T-cell (primary cell): ENCODE measurements around the gene CHST3. TPM values are rescaled to one million over a fixed set of nuclear protein-coding genes. Genes with fewer than 3 reads are reported as not detected.

Experiments used
- ATAC-seq, 4 experiments: fragments of 200-7000 bp in 3 of 4; fragments of 150-1000 bp in 1 of 4; cut with Tn5 transposase; replicated peaks in 1 of 4; 1 replicate in 3 of 4; 2 replicates in 1 of 4; pipeline ENCODE4 v1.10.0; 2021; ENCODE audit warnings: moderate library complexity in 3 of 4, mild to moderate bottlenecking in 2 of 4, moderate number of reproducible peaks in 1 of 4
- CTCF ChIA-PET, 2 donors: fragments of 300-600 bp; sonication (Branson Sonifier 250); formaldehyde crosslinking; loops; one replicate each; lab custom pipeline; 2022; ENCODE audit warnings: antibody characterized with exemption in 2 of 2; lab: Charles Lee
- POLR2A ChIA-PET, 2 donors: fragments of 300-600 bp; sonication (Branson Sonifier 250); formaldehyde crosslinking; loops; one replicate each; lab custom pipeline; 2022; ENCODE audit warnings: antibody characterized with exemption in 2 of 2; lab: Charles Lee
- DNase-seq, 35 experiments: peaks; one replicate each; pipeline versions ENCODE4 v3.0.0 to v3.0.0-alpha.2; 2013 to 2023
- H3K27ac ChIP-seq: one replicate; pipeline ENCODE4 v1.5.1; 2013; ENCODE audit warnings: low read length
- H3K27me3 ChIP-seq, 2 experiments: replicated peaks in 1 of 2; 1 replicate in 1 of 2; 2 replicates in 1 of 2; pipeline versions ENCODE4 v1.6.1 to v1.7.0; 2013; ENCODE audit warnings: low read length in 1 of 2, mixed read lengths in 1 of 2; ENCODE audit not compliant: control insufficient read depth in 2 of 2, insufficient read depth in 2 of 2; ENCODE audit errors: extremely low read depth in 1 of 2
- H3K36me3 ChIP-seq, 2 donors: 1 replicate in 1 of 2; 2 replicates in 1 of 2; pipeline versions ENCODE4 v1.6.1 to v1.7.0; 2013; ENCODE audit warnings: low read length in 1 of 2; ENCODE audit not compliant: control insufficient read depth in 2 of 2, insufficient read depth in 1 of 2; ENCODE audit errors: extremely low read depth in 1 of 2
- H3K4me1 ChIP-seq, 2 experiments: 1 replicate in 1 of 2; 2 replicates in 1 of 2; pipeline versions ENCODE4 v1.6.1 to v1.7.0; 2013; ENCODE audit warnings: low read length in 2 of 2, mixed read lengths in 1 of 2; ENCODE audit not compliant: insufficient read depth in 2 of 2, control insufficient read depth in 1 of 2; ENCODE audit errors: extremely low read depth in 1 of 2
- H3K4me3 ChIP-seq, 2 donors: 1 replicate in 1 of 2; 2 replicates in 1 of 2; pipeline versions ENCODE4 v1.5.1 to v1.7.0; 2013; ENCODE audit warnings: mild to moderate bottlenecking in 2 of 2, low read length in 1 of 2, moderate library complexity in 1 of 2; ENCODE audit not compliant: control insufficient read depth in 1 of 2; ENCODE audit errors: extremely low read depth in 1 of 2
- H3K9me3 ChIP-seq: 2 replicates; pipeline ENCODE4 v1.7.0; 2013
- H3K27ac Mint-ChIP-seq, 2 donors: one replicate each; pipeline ENCODE4 v1.8.0; 2020 to 2021; ENCODE audit warnings: mild to moderate bottlenecking in 2 of 2, mixed read lengths in 2 of 2
- H3K27me3 Mint-ChIP-seq, 2 donors: one replicate each; pipeline ENCODE4 v1.8.0; 2021 to 2022; ENCODE audit warnings: mixed read lengths in 2 of 2
- H3K36me3 Mint-ChIP-seq: one replicate; pipeline ENCODE4 v1.8.0; 2021; ENCODE audit warnings: mixed read lengths
- H3K4me1 Mint-ChIP-seq, 3 donors: one replicate each; pipeline ENCODE4 v1.8.0; 2020 to 2022; ENCODE audit warnings: mixed read lengths in 3 of 3, mild to moderate bottlenecking in 1 of 3
- H3K4me3 Mint-ChIP-seq, 3 donors: one replicate each; pipeline ENCODE4 v1.8.0; 2020 to 2022; ENCODE audit warnings: mild to moderate bottlenecking in 3 of 3, mixed read lengths in 3 of 3, moderate library complexity in 3 of 3
- H3K9me3 Mint-ChIP-seq, 3 donors: one replicate each; pipeline ENCODE4 v1.8.0; 2020 to 2022; ENCODE audit warnings: mixed read lengths in 3 of 3
- WGBS: methylation state at CpG from one replicate; pipeline ENCODE4 v1.1.5; 2013; ENCODE audit warnings: missing lambda C conversion rate; ENCODE audit not compliant: insufficient coverage; 5-methylcytosine and 5-hydroxymethylcytosine counted together
- total RNA-seq, 35 experiments: library from RNA in 6 of 35; stranded (reverse) in 6 of 35; fragments of 120-200 nt in 1 of 35; gene quantifications; one replicate each; pipeline versions ENCODE4 v1.2.1 to v1.2.4 and lab custom pipeline; 2013 to 2026

Gene CHST3
- total RNA-seq, 5 donors from 2014 or later (not counting 1 experiment from before 2014, with no cell fraction given) = 0.09 to 0.10 (median 0.09) TPM; not detected in 2

DNA sequence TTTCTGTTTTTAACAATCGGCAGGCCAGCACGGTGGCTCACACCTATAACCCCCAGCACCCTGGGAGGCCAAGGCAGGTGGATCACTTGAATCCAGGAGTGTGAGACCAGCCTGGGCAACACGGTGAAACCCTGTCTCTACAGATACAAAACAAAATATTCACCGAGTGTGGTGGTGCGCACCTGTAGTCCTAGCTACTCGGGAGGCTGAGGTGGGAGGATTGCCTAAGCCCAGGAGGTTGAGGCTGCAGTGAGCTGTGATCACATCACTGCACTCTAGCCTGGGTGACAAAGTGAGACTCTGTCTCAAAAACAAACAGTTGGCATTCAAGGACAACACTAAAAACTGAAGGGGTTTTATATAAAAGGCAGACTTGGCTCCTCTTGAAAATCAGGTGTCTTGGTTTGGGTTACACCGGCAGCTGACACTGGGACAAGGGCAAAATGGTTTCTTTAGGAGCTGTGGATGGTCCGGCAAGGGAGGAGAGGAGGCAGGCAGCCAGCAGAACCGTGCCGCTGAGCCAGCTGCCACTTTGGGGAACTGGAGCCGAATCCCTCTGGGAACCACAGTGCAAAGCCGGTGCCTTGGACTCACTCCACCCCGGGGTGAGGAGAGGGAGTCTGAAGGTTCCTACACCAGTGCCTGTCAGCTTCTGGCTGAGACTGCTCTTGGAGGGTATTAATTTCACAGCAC, 52.6 kb downstream of the CHST3 start:
- H3K27ac Mint-ChIP-seq = no peak overlapping the region

DNA sequence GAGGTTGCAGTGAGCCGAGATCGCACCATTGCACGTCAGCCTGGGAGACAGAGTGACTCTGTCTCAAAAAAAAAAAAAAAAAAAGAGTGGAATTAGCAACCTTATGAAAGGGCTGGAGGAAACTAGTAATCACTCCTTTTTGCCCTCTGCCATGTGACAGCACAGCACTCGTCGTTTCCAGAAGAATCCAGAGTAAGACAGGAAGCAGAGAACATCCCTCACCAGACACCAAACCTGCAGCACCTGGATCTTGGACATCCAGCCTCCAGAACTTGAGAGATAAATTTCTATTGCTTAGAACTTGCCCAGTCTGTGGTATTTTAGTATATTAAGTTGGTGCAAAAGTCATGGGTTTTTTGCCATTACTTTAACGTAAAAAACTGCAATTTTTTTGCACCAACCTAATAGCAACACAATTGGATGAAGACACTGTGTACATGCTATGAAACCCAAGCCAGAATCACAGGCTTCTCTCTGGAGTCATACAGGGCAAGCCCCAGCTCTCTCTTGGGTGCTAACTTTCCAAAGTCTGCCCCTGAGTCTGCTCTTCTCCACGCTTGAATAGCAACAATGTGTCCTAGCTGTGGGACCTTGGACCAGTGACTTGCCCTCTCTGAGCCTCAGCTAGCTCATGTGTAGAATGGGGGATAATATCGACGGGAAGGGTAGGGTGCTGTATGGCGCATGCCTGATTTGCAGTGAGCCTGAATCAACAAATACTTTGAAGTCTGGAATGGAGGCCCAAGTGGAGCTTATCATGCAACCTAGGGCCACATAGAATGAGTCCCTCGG, 55.1 kb downstream of the CHST3 start:
- no peaks in the 10 kb centered on the region for H3K36me3 ChIP-seq
- DNase-seq (no peak), ATAC-seq (no peak)
- Mint-ChIP-seq H3K27me3 (peaks cover 3 to 6% of the 10 kb centered on the region in 2 donors), H3K4me3 (no peak overlapping the region), H3K27ac (no peak overlapping the region), H3K36me3 (no peaks in the 10 kb centered on the region), H3K4me1 (peaks cover 2 to 7% (median 4%) of the 10 kb centered on the region in 3 donors), H3K9me3 (no peaks in the 10 kb centered on the region)
- ChIA-PET CTCF (no interaction called here), POLR2A (no interaction called here)
- peaks cover 0 to 21% of the 10 kb centered on the region in 2 experiments for H3K27me3 ChIP-seq
- 93% methylated on average over 7 of the region's 11 CpGs for WGBS
- no peaks in the 10 kb centered on the region for H3K4me1 ChIP-seq
- H3K9me3 ChIP-seq = no peaks in the 10 kb centered on the region
- H3K27ac ChIP-seq = no peak overlapping the region
- no peak overlapping the region for H3K4me3 ChIP-seq

More for the DNA sequence above, 52.6 kb downstream of the CHST3 start:
- Histone ChIP-seq H3K4me1 (no peaks in the 10 kb centered on the region), H3K9me3 (no peaks in the 10 kb centered on the region), H3K36me3 (no peaks in the 10 kb centered on the region), H3K27ac (no peak overlapping the region), H3K27me3 (peaks cover 0 to 18% of the 10 kb centered on the region in 2 experiments), H3K4me3 (no peak overlapping the region)
- ChIA-PET CTCF (no interaction called here), POLR2A (no interaction called here)
- DNase-seq (no peak), ATAC-seq (no peak)
- H3K36me3 Mint-ChIP-seq = no peaks in the 10 kb centered on the region
- peaks cover 2 to 7% (median 4%) of the 10 kb centered on the region in 3 donors for H3K4me1 Mint-ChIP-seq
- WGBS = 91% methylated on average over 7 of the region's 13 CpGs
- peaks cover 3 to 6% of the 10 kb centered on the region in 2 donors for H3K27me3 Mint-ChIP-seq
- H3K4me3 Mint-ChIP-seq = no peak overlapping the region
- H3K9me3 Mint-ChIP-seq = no peaks in the 10 kb centered on the region

GRCh38 chr10:72020914-72021809, 57.0 kb downstream of the CHST3 start:
- H3K4me1 Mint-ChIP-seq = peaks cover 2 to 7% (median 4%) of the 10 kb centered on the region in 3 donors
- ATAC-seq = no peak
- no peak overlapping the region for H3K27ac ChIP-seq
- DNase-seq = no peak
- H3K4me1 ChIP-seq = no peaks in the 10 kb centered on the region
- H3K36me3 Mint-ChIP-seq = no peaks in the 10 kb centered on the region
- no peaks in the 10 kb centered on the region for H3K36me3 ChIP-seq
- no peak overlapping the region for H3K27ac Mint-ChIP-seq
- no peak overlapping the region for H3K4me3 Mint-ChIP-seq
- H3K27me3 ChIP-seq = peaks cover 0 to 19% of the 10 kb centered on the region in 2 experiments
- no peaks in the 10 kb centered on the region for H3K9me3 ChIP-seq
- ChIA-PET CTCF (no interaction called here), POLR2A (no interaction called here)
- no peak overlapping the region for H3K4me3 ChIP-seq
- H3K27me3 Mint-ChIP-seq = peaks cover 5 to 6% of the 10 kb centered on the region in 2 donors
- 84% methylated on average over 2 of the region's 9 CpGs for WGBS
- no peaks in the 10 kb centered on the region for H3K9me3 Mint-ChIP-seq

GRCh38 chr10:72022228-72022627, 58.0 kb downstream of the CHST3 start:
- Histone ChIP-seq H3K4me1 (no peaks in the 10 kb centered on the region), H3K27ac (no peak overlapping the region), H3K27me3 (peaks cover 0 to 17% of the 10 kb centered on the region in 2 experiments), H3K9me3 (no peaks in the 10 kb centered on the region), H3K4me3 (no peak overlapping the region), H3K36me3 (no peaks in the 10 kb centered on the region)
- DNase-seq (no peak), ATAC-seq (no peak)
- Mint-ChIP-seq H3K36me3 (no peaks in the 10 kb centered on the region), H3K4me3 (no peak overlapping the region), H3K4me1 (peaks cover 2 to 7% (median 4%) of the 10 kb centered on the region in 3 donors), H3K9me3 (no peaks in the 10 kb centered on the region), H3K27ac (no peak overlapping the region), H3K27me3 (peaks cover 6% of the 10 kb centered on the region in 2 donors)
- WGBS = 88% methylated on average over 3 of the region's 6 CpGs
- ChIA-PET POLR2A (no interaction called here), CTCF (no interaction called here)

DNA sequence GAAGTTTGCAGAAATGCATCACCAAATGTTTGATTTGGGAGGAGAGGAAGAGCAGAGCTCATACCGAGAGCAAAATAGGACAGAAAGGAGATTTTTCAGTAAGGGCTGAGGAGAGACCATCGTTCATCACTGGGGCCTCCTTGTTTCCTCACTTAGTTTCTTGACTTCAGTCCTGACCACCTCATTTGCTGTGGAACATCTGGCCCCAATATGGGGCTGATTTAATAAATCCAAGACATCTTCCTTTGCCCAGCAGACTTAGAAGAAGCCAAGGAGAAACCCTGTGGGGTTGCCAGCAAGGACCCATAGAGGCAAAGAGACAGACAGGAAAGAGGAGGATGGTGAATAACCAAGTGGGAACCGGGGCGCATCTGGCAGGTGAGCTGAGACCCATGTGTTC, 60.4 kb downstream of the CHST3 start:
- Mint-ChIP-seq H3K27me3 (peaks cover 0 to 8% of the 10 kb centered on the region in 2 donors), H3K27ac (no peak overlapping the region), H3K4me3 (no peak overlapping the region), H3K9me3 (no peaks in the 10 kb centered on the region), H3K4me1 (peaks cover 2 to 7% (median 4%) of the 10 kb centered on the region in 3 donors), H3K36me3 (no peaks in the 10 kb centered on the region)
- Histone ChIP-seq H3K27ac (no peak overlapping the region), H3K4me1 (no peaks in the 10 kb centered on the region), H3K9me3 (no peaks in the 10 kb centered on the region), H3K36me3 (no peaks in the 10 kb centered on the region), H3K27me3 (peaks cover 0 to 21% of the 10 kb centered on the region in 2 experiments), H3K4me3 (no peak overlapping the region)
- WGBS = 75% methylated on average over 2 of the region's 4 CpGs
- ATAC-seq = no peak
- ChIA-PET POLR2A (no interaction called here), CTCF (no interaction called here)
- no peak for DNase-seq

DNA sequence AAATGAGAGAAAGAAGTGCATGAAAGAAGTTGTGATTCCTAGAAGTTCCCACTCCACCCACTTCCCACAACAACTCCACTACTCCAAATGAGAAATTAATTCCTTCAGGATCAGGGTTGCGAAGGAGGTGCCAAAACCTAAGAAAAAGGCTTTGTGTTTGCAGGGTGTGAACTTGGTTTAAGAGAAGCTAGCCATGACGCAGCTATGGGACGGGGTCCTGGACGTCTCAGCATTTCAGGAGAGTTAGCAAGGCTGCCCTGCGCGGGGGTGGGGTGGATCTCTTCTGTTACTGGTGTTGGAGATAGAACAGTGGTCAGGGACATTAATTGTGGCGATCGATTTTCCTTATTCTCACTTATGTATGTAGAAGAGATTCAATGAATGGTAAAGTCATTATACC, 61.2 kb downstream of the CHST3 start:
- Histone ChIP-seq H3K27ac (no peak overlapping the region), H3K4me3 (no peak overlapping the region), H3K36me3 (no peaks in the 10 kb centered on the region), H3K27me3 (peaks cover 0 to 19% of the 10 kb centered on the region in 2 experiments), H3K4me1 (no peaks in the 10 kb centered on the region), H3K9me3 (no peaks in the 10 kb centered on the region)
- CTCF ChIA-PET = interaction anchor here in 1 of 2 donors (0.9 kb wide), 1 partner anchor 13 kb away, joined by 3 read pairs; no protein-coding TSS in a partner anchor
- Mint-ChIP-seq H3K9me3 (no peaks in the 10 kb centered on the region), H3K36me3 (no peaks in the 10 kb centered on the region), H3K4me1 (peaks cover 2 to 7% (median 4%) of the 10 kb centered on the region in 3 donors), H3K27ac (no peak overlapping the region), H3K27me3 (peaks cover 1 to 8% of the 10 kb centered on the region in 2 donors), H3K4me3 (no peak overlapping the region)
- no peak for DNase-seq
- POLR2A ChIA-PET = no interaction called here
- no peak for ATAC-seq
- 79% methylated on average over 2 of the region's 8 CpGs for WGBS
